Activated CD8-positive, alpha-beta memory T cell treated with anti-CD3 and anti-CD28 coated beads, Interleukin-2, amount 50 U/mL, for 4 hours (primary cell): ENCODE results near the gene CAMTA2.
A peak's percentile ranks its signal among the peaks of the same experiment; 100 is the strongest.

Experiments
- DNase-seq: peaks from one replicate; pipeline ENCODE4 v3.0.0-alpha.2; 2020

CAMTA2 gene

DNA sequence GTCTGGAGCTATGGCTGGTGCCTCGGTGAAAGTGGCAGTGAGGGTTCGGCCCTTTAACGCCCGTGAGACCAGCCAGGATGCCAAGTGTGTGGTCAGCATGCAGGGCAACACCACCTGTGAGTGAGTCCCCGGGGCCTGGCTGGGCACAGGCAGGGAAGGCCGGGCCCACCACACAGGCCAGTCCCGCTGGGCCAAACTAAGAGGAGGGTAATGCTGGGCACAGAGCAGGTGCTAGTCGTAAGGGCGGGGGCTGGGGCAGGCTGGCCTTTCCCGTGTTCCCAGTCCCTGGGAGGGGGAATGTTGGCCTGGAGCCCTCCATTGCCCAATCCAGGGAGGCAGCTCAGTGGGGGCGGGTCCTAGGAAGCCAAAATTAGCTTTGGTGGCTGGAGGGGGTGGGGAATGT lies 12.8 kb upstream of the CAMTA2 start:
- DNase-seq = no peak

DNA sequence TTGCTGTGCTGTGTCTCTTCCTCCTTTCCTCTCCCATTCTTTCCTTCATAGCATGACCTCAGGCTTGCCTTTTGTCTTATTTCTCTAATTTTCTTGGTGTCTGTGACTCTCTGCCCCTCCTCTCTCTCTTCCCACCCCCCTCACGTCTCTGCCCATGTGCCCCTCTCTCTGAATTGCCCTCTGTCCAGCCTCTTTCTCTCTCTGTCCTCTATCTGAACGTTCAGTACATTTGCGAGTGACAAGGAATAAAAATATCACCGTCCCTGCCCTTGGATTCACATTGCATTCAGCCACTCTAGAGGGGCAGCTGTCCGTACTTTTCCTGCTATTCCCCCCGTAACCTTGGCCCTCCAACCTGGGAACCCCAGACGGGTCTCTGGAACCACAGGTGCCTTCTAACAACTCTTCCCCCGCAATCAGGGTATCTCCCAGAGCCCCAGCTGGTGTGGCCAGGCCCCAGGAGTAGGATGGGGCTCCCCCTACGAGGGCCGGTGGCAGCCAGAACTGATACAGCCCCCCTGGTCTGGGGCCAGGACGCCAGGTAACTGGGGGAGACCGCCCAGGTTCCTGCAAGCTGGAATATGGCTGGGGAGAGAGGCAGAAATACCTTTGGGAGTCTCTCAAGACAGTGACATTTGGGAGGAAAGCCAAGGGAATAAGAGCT lies 12.1 kb upstream of the CAMTA2 start:
- no peak for DNase-seq

DNA sequence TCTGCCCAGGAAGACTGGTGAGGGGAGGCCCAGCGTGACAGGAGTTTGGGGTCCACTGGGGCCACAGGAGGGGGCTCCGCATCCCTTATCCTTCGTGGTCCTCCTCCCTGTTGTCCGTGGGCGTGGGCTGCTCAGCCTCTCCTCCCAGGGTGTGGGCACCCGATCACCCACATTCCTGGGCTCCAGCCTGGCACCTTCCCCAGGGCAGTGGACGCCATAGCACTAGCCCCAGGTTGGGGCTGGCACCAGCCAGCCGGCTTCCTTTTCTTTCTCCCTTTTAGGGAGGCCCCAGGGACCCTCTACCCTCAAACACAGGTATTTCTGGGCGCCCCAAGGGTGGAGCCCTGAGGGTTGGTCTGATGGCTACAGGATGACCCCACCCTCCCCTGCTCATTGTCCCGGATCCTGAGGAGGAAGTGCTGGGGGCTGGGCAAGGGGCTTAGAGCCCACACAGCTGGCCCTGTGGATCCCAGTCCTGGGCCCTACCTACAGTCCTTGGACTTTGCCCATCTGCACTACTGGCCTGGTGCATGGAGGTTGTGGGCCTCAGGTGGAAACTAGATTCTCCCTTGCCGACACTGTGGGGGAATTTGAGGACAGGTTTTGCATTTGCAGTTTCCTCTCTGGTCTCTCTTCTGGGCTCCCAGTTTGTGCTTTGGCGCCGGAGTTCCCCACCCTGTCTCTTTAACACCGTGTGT lies 11.4 kb upstream of the CAMTA2 start:
- no peak for DNase-seq

DNA sequence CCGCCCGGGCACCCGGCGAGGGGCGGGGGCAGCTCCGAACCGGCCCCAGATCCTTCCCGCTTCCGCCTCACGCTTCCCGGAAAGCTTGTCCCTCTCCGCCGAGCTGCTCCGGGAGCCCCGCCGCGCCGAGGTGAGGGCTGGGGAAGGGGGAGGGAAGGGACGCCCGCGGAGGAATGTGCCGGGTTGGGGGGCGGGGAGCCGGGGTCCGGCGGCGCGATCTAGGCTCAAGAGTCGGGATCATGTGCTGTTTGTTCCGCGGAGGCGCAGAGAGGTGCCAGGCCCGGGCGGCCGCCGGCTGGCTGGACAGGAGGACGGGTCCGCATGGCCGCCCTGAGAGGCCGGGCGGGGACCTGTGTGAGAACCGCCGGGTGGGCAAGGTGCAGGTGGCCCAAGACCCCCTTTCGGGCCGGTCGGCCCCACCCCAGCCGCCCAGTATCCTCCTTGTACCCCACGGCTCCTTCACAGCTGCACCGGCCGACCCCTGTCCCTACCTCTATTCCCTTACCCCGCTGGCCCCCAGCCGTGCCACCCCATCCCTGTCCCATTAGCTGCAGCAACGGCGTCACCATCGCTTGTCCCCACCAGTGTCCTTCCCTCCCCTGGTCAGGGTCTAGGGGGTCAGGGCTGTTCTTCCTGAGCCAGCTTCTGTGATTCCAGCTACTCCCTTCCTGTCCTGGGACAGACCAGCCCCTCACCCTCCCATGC lies 10.7 kb upstream of the CAMTA2 start:
- DNase-seq = peak; percentile 34

DNA sequence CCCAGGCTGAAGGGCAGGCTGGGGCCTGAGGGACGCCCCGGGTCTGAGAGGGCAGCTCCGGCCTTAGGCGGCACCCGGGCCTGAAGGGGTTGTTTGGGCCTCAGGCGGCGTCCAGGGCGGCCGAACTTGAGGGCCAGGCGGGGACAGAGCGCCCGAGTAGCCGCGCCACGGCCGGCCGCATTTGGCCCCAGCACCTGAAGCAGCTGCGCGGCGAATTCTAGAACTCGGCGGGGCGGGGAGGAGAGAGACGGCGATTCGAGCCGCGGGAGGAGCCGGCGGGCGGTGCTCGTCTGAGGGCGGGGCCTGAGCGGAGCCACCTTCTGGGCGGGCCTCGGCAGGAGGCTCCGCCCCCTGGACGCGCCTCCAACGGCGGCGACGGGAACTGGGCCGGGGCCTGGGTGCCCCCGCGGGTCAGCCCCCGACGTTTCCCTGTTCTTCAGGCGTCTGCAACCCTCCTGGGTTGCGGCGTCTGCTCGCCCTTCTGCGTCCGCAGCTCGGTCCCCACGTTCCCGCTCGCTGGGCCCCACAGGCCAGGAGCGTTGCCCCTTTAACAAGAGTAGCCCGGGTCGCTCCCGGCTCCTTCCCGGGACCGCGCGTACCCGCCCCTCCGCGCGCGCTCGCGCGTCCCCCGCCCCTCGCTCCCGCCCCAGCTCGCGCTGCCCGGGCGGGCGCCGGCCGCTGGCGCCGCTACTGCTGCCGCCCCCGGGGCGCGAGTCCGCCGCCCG lies 10.0 kb upstream of the CAMTA2 start, which contains the start of the genes INCA1 and KIF1C:
Gene INCA1 (minus strand): TSS at position 221 of the 725 bp plus-strand sequence. CDS start 3,085 bp downstream, outside the sequence.
Gene KIF1C (plus strand): TSS at position 649 of the 725 bp plus-strand sequence. CDS start 2,297 bp downstream, outside the sequence.
- DNase-seq = peak; percentile 91

DNA sequence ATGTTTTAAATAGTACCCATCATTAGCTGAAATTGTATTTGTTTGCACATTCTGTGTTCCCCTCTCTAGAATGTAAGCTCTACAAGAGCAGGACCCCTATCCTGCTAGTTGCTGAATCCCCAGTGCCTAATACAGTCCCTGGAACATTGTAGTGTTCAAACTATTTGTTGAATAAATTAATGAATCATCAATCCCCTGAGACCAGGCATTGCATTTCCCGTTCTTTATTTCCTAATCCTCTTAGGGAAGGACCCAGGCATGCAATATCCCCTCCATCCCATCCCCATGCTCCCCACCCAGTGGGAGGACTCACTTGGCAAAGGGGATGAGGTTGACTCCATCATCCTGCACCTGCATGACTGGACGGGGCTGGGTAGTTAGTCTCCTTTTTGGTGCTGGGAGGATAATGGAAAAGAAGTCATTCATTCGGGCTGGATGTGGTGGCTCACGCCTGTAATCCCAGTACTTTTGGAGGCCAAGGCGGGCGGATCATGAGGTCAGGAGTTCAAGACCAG lies 6.7 kb upstream of the CAMTA2 start:
- DNase-seq = no peak

DNA sequence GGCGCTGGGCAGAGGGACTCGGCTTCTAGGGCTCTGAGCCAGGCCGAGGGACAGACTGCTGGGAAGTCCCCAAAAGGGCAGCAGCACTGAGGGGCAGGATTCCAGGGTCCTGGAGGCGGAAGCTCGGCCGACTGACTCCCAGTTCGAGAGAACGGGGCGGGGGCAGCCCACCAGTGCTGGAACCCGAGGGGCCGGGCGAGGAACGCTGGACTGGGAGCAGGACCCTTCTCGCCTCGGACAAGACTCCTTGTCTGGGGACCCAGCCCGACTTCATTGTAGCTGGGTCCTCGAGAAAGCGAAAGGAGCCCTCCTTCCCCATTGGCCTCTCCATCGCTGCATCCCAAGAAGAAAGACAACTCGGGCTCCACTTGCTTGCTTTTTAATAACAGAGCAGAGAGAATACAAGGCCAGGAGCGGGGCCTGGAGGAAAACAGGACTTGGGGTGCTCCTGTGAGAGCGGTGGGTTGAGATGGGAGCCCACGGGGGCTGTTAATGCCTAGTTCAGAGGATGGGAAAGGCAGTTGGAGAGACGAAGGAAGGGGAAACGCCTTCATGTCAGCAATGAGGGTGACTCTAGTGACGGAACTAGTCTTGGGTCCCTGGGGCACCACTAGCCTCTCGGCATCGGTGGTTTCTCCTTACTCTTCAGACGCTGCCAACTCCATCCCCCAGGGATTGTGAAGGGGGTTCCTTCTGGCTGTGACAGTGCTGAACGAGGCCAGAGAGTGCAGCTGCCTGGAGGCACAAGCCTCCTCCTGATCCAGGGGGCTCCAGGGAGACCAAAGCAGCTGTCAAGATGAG lies 492 bp upstream of the CAMTA2 start:
- DNase-seq = no peak

DNA sequence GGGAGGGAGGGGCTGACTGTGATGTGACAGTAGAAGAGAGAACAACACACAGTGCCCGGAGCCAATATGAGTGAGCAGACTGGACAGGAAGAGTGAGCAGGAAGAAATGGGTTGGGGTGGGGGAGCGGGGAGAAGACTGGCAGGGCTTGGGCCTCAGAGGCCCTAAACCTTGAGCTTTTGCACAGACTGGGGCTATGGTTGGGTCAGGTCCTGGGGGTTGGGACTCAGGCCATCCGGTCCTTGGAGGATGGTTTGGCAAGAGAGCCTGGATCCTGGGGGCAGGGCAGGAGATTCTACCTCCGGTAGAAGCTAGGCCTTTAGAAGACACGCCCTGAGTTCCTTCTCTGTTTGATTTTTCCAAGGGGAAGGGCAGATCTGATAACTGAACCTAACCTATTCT lies 1.1 kb downstream of the CAMTA2 start:
- DNase-seq = no peak

DNA sequence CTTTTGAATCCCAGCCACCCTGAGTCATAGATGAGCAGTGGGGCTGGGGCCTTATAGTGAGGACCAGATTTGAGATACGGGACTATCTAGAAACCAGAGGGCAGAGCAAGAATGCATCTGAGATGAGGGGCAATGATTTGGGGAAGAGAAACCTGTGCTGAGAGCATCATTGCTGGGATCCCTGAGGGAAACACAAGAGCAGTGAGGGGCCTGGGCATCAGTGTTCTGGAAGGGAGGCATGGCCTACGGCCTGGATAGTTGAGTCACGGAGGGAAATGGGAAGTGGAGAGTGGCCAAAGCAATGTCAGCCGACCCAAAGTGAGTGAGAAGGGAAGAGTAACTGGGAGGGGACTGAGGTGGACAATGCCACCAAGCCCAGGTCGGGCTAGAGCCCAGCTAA lies 5.2 kb downstream of the CAMTA2 start:
- no peak for DNase-seq

DNA sequence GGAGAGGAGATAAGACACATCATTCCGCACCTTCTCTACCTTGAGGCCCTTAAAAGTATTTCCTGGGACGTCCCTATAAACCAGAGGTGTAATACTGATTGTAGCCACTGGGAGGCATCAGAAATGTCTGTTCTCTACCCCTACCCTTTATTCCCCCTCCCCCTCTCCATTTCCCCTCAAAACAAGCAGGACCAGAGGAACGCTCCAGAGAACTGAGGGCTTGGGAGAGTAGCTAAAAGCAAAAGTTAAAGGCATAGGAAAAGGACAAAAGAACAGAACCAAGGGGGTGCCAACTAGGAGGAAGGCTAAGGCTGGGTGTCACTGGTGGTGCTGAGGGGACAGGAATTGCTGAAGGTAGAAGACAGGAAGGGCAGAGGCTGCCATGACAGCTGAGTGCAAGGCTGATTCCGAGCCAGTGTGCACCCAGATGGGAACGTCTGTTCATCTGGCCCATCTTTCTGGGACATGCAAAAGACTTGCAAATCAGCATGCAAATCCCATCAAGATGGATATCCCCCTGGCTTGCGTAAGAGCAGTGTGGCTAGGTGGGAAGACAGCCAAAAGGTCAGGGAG lies 6.7 kb downstream of the CAMTA2 start:
- DNase-seq = no peak

DNA sequence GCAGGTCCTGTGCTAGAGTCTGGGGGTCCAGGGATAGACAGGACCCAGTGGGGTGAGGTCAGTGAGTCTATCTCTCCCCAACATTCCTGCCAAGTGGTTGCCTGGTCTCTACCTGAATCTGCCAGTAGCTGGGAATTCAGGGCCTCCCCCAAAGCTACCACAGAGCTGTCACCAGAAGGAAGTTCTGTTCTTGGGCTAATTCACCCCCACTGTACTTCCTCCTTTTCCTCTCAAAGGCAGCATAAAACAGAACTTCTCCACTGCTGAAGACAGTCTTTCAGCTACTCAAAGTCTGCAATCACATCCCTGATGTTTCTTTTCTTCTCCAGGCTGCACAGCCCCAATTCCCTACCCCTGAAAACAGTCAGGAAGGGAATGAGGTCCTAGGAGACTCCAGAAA lies 8.7 kb downstream of the CAMTA2 start:
- DNase-seq = no peak

DNA sequence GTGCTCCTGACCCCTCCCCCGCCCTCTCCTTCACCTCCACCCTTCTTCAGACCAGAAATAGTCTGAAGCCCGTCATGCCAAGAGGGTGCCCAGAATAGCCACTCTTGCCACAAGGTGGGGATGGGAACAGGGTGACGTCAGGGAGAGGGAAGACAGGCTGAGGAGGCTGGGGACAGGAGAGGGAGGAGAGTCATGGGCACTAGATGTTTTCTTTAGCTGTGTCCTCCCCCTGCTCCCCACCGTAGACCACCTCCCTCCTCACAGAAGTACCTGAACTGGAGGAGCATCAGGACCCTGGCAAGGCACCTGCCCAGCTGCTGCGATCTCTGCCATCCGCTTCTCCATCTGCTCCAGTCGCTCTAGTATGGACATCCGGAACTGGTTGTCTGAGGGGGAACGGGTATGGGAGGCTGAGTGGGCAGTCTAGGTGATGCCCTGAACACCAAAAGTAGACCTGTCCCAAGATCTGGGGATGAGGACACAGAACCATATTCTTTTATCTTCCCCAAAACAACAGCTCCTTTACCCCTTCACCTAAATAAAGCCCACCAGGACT lies 13.3 kb downstream of the CAMTA2 start:
- no peak for DNase-seq

DNA sequence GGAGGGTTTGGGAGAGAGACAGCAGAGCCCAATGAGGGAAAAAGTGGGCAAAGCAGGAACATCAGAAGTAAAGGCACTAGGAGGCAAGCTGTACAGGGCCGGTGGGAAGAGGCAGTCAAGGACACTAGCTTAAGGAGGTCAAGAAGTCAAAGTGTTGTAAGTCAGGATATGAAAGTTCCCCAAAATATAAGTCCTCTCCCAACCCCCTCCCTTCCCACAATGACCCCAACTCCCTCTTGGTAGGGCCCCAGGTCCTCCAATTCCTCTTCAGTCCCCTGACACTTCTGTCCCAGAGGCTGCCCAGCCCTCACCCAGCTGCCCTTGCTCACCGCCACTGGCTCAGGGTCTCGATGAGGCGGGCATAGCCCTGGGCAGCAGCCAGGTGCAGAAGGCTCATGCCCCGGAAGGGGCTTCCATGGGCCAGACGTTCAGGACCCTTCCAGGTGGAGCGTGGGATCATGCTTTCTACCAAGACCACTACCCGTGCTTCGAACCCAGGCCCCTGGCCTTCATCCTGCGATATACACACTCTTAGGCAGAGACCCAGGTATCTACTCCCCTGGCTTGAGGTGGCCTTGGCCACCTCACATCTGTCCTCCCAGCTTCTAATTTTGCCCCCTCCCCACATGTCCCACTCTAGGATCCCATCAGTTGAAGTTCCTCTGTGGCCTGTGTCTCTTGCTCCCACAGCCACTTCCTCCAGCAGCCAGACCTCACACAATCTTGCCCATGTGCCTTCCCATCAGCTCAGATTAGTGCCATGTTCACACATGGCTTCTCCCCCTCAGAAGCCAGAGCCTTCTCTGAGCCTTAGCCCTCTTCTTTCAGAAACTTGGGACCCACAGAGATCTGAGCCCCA lies 14.0 kb downstream of the CAMTA2 start:
- no peak for DNase-seq

DNA sequence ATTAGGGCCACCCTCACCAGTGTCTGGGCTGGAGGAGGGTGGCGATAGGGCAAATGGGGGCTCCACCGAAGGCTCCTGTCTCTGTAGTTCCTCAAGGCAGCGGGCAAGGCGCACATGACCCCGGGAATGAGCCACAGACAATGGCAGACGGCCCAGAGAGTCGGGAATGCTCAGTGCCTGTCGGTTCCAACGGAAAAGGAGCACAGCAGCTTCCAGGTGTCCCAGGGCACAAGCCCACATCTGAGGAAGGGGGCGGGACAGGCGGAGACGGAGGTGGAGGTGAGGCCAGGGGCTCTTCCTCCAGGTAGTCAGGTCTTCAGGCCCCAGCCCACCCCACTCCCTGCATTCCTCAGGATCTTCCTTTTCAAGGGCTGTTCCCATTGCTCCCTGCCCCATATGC lies 14.7 kb downstream of the CAMTA2 start:
- no peak for DNase-seq

DNA sequence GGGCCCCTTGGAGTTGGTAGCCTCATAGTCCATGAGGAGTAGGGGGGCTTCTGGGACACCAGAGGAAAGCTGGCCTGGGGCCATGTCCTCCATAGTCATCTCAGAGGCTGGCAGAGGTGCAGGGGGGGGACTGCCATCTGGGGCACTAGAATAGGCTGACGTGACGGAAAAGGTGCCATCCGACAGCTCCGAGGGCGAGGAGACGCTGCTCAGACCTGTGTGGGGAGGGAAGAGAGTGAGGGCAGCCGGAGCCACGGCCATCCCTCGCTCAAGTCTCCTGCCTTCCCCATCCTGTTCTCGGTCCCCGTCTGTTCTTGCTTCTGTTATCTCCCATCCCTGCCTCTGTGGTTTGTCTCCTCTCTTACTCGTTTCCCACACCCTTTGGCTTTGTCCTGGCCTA lies 15.2 kb downstream of the CAMTA2 start:
- no peak for DNase-seq

DNA sequence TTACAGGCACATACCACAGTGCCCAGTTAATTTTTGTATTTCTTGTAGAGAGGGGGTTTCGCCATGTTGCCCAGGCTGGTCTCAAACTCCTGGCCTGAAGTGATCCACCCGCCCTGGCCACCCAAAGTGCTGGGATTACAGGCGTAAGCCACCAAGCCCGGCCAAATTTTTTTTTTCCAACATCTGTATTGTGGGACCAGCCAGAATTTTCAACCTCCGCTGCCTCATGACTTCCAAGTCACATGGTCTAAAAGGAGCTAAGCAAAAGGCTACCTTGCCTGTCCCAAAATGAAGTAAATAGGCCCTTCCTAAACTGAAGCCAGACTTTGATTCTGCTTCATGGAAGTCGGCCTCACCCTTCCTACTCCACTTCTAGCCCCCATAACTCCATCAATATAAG lies 15.6 kb downstream of the CAMTA2 start:
- DNase-seq = no peak

DNA sequence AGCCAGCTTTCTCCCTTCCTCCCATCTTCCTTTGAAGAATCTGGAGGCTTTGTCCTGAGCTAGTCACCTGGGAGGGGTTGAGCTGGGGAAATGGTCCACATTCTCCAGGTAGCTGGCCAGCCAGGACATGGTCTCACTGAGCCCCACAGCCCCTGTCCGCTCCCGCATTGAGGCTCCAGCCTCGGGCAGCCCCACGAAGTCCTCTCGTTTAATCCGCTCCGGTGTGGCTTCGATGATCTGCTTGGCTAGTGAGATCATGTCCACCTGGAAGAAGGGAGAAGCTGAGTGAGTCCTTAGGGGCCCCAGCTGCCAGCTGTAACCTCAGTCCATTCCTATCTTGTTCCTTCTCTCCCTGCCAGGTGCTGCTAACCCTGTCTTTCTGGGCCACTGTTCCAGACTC lies 17.2 kb downstream of the CAMTA2 start:
- no peak for DNase-seq

DNA sequence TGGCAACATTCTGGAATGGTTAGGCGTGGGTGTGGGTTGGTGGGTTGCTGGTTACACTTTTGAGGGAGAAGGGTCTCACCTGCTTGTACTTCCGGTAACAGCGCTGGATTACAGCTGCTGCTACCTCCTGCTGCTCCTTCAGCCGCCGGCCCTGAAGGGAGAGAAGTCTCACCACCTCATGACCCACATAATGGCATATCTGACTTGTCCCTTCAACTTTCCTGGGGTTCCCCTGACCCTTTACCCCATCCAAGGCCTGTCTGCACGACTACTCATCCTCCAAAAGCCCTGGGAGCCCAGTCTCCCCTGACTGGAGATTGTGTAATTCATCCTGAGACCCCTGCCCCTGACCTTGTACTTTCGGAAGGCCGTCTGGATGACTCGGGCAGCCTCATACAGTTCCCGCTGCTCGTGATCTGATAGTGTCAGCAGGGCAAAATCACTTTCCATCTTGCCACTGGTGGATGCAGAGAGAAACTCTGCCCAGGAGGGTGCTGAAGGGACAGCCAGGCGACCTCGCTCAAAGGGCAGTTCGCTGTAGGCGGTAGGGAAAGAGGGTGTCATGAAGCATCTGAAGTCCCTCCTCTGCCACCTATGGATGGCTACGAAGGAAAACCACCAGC lies 17.8 kb downstream of the CAMTA2 start:
- no peak for DNase-seq

DNA sequence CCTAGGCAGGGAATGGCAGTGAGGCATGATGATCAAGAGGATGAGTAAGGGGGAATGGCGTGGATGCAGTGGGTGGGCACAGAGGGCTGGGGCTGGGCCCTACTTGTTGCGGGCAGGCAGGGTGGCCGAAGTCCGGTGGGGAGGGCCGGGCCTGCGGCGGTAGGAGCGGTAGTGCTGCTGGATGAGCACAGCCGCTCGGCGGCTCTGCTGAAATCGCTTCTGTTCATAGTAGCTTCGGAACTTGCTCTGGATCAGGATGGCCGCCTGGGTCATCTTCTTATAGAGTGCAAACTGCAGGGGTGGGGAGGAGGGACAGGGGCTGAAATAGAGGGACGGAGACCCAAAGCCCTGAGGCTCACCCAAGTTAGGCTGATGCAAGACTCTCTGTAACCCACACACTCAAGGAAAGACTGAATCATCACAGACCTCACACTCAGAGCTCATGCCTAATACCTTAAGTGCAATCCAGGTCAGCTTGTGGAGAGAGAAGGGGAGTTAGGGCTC lies 18.4 kb downstream of the CAMTA2 start:
- DNase-seq = no peak
